LNCaP clone FGC (cell line): ENCODE measurements around the gene COLQ.

ENCODE experiments used
- DNase-seq: peaks from one replicate; pipeline ENCODE4 v3.0.0-alpha.2; 2011; ENCODE audit warnings: low read depth
- H3K4me3 ChIP-seq: 2 replicates; pipeline ENCODE4 v1.5.1; 2011; ENCODE audit warnings: mild to moderate bottlenecking, low read depth, low read length, control low read depth
- TF ChIP-seq, protein P1 (sequence below): IDR thresholded peaks from 2 replicates; pipeline ENCODE4 v1.5.1; 2012; ENCODE audit warnings: mild to moderate bottlenecking; ENCODE audit not compliant: control insufficient read depth, insufficient read depth; ENCODE audit errors: extremely low read depth

The COLQ gene

DNA sequence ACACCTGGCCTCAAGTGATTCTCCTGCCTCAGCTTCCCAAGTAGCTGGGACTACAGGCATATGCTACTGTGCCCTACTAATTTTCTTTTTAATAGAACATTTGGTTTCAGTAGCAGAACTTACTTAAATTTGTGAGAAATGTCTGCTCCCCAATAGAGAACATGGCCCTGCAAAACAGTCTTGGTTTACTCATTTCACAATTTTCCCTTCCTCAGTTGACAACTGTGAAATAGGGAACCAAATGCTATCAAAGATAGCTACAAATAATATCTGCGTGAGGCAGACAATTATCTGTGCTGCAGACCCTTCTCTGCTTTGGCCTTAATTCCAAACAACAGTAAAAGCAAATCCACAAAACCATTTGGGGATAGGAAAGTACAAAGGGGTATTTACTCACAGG, 116.7 kb downstream of the COLQ start:
- TF ChIP-seq, protein P1, sequence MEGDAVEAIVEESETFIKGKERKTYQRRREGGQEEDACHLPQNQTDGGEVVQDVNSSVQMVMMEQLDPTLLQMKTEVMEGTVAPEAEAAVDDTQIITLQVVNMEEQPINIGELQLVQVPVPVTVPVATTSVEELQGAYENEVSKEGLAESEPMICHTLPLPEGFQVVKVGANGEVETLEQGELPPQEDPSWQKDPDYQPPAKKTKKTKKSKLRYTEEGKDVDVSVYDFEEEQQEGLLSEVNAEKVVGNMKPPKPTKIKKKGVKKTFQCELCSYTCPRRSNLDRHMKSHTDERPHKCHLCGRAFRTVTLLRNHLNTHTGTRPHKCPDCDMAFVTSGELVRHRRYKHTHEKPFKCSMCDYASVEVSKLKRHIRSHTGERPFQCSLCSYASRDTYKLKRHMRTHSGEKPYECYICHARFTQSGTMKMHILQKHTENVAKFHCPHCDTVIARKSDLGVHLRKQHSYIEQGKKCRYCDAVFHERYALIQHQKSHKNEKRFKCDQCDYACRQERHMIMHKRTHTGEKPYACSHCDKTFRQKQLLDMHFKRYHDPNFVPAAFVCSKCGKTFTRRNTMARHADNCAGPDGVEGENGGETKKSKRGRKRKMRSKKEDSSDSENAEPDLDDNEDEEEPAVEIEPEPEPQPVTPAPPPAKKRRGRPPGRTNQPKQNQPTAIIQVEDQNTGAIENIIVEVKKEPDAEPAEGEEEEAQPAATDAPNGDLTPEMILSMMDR, result no peak
- H3K4me3 ChIP-seq, result no peak overlapping the region
- DNase-seq, result no peak

DNA sequence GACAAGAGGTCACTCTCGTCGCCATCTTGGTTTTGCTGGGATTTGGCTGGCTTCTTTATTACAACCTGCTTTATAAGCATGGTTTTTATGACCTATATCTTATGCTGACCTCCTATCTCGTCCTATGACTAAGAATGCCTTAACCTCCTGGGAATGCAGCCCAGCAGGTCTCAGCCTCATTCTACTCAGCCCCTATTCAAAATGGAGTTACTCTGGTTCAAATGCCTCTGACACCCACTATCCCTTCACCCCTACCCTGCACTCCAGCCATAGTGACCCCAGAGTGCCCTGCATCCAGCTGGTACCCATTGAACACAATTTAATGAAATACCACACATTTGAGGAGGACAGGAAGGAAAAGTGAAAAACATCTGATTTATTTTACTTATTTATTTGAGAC, 117.5 kb downstream of the COLQ start:
- DNase-seq, result no peak
- TF ChIP-seq, protein P1, result no peak
- no peak overlapping the region for H3K4me3 ChIP-seq

DNA sequence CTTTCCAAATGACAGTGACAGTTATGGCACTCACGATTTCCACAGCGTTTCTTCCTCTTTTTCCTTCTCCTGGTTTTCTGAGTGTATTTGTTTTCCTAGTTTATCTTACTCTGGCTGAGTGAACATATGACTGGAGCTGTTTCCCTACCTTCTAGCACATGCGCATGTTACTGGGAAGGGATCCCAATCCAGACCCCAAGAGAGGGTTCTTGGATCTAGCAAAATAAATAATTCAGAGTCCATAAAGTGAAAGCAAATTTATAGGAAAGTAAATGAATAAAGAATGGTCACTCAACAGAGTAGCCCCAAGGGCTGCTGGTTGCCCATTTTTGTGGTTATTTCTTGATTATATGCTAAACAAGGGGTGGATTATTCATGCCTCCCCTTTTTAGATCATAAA, 118.0 kb downstream of the COLQ start:
- TF ChIP-seq, protein P1, result no peak
- no peak for DNase-seq
- H3K4me3 ChIP-seq, result no peak overlapping the region

DNA sequence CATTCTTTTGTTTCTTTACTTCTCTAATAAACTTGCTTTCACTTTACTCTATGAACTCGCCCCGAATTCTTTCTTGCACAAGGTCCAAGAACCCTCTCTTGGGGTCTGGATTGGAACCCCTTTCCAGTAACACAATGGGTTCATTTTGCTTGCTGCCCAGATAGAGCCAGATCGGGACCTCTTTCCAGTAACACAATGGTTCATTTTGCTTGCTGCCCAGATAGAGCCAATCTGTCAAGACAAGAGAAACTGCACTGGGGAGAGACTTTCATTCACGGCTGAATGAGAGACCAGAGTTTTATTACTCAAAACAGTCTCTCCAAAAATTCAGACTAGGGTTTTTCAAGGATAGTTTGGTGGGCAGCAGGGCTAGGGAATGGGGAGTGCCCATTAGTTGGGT, 119.6 kb downstream of the COLQ start:
- no peak for DNase-seq
- H3K4me3 ChIP-seq, result no peak overlapping the region
- TF ChIP-seq, protein P1, result no peak
